ENCODE data around the gene HIPK1. TPM values are rescaled to one million over a fixed set of nuclear protein-coding genes. Genes with fewer than 3 reads are reported as not detected.

HIPK1 gene
- total and polyA plus RNA-seq, 2 of the 13 experiments (the other 11 are each of a cell fraction or from before 2014, with no cell fraction given): 20.8 to 33.4 TPM

GRCh38 chr1:114022877-114023276 lies 93.8 kb downstream of the HIPK1 start:
- Histone ChIP-seq H3K4me2 (ENCODE audit: low read depth, low read length) (no peak overlapping the region), H3K27ac (ENCODE audit: extremely low read length, insufficient read depth, low read length) (no peak overlapping the region), H3K27me3 (ENCODE audit: control insufficient read depth in 1 of 2, insufficient read depth in 2 of 2, low read length in 2 of 2) (no peaks in the 10 kb centered on the region; a peak in 1 of 5 replicates), H2AFZ (ENCODE audit: low read length) (no peak overlapping the region), H3K9ac (ENCODE audit: insufficient read depth, low read depth, low read length) (no peak overlapping the region), H3K36me3 (replicated peaks in 1 of 2; ENCODE audit: control insufficient read depth in 1 of 2, insufficient read depth in 2 of 2, low read length in 2 of 2) (no peaks in the 10 kb centered on the region), H4K20me1 (ENCODE audit: insufficient read depth, low read length) (no peaks in the 10 kb centered on the region), H3K4me1 (ENCODE audit: insufficient read depth, low read length) (peaks cover 14% of the 10 kb centered on the region), H3K9me3 (ENCODE audit: low read length) (no peaks in the 10 kb centered on the region), H3K79me2 (ENCODE audit: insufficient read depth, low read length) (no peaks in the 10 kb centered on the region), H3K4me3 (replicated peaks in 1 of 3; ENCODE audit: insufficient read depth in 1 of 3, low read depth in 2 of 3, low read length in 3 of 3) (no peak overlapping the region)
- 72% methylated on average over 2 of the region's 2 CpGs for whole genome bisulfite sequencing (ENCODE audit: low lambda C conversion rate)
- no TSS peak for BruUV-seq (replicated peaks)
- intact Hi-C loops (cut with micrococcal nuclease; ENCODE audit: unreplicated experiment) (no loop called here), in situ Hi-C loops (cut with HindIII; ENCODE audit: extremely low pct_ligation_motif_present, low pct_unique_long_range_greater_than_20kb) (no loop called here)
- TF ChIP-seq REXO4 (CRISPR knock-in tag; IDR thresholded peaks at IDR 0.05; ENCODE audit: borderline replicate concordance) (no peak), PREB (CRISPR knock-in tag; IDR thresholded peaks at IDR 0.05) (no peak), PRDM10 (CRISPR knock-in tag; IDR thresholded peaks at IDR 0.05; ENCODE audit: low read depth) (no peak), ZFAT (CRISPR knock-in tag; conservative IDR thresholded peaks at IDR 0.05) (no peak), ZBTB39 (CRISPR knock-in tag; IDR thresholded peaks at IDR 0.05) (no peak), GRHL1 (CRISPR knock-in tag; conservative IDR thresholded peaks at IDR 0.05) (no peak), ARID2 (CRISPR knock-in tag; IDR thresholded peaks at IDR 0.05; ENCODE audit: borderline replicate concordance) (no peak), E2F2 (CRISPR knock-in tag; IDR thresholded peaks at IDR 0.05; ENCODE audit: borderline replicate concordance) (no peak), ZNF567 (CRISPR knock-in tag; IDR thresholded peaks at IDR 0.05; ENCODE audit: borderline replicate concordance) (no peak), ZNF33B (CRISPR knock-in tag; IDR thresholded peaks at IDR 0.05) (no peak), JDP2 (CRISPR knock-in tag; IDR thresholded peaks at IDR 0.05; ENCODE audit: borderline replicate concordance) (no peak)
- CTCF ChIA-PET (ENCODE audit: low intra/inter-chr PET ratio, low total read pairs): no interaction called here
- no peak for DNase-seq (ENCODE audit: low spot score)
- ATAC-seq: no peak
- POLR2A ChIA-PET: no interaction called here
- FAIRE-seq: no peak
